DND-41 (cell line): ENCODE data around the gene PTX3.

Source experiments
- ATAC-seq: fragments of 200-7000 bp; cut with Tn5 transposase; 3 replicates; pipeline ENCODE4 v1.9.1; 2021; ENCODE audit warnings: low read depth; ENCODE audit not compliant: insufficient read depth
- DNase-seq: peaks from one replicate; pipeline ENCODE4 v3.0.0-alpha.2; 2020
- H2AFZ ChIP-seq: 2 replicates; pipeline ENCODE4 v1.6.0; 2012; ENCODE audit warnings: low read depth, low read length
- H3K27ac ChIP-seq: 2 replicates; pipeline ENCODE4 v1.5.1; 2012; ENCODE audit warnings: low read length, inconsistent platforms
- H3K27me3 ChIP-seq: fragments of 200-600 bp; sonication (generic); 2 replicates; pipeline ENCODE4 v1.6.0; 2012; ENCODE audit warnings: low read length, mild to moderate bottlenecking, inconsistent platforms; ENCODE audit not compliant: insufficient read depth, poor library complexity
- H3K36me3 ChIP-seq: 2 replicates; pipeline ENCODE4 v1.5.1; 2012; ENCODE audit warnings: low read length, inconsistent platforms; ENCODE audit not compliant: insufficient read depth
- H3K4me1 ChIP-seq: 2 replicates; pipeline ENCODE4 v1.5.1; 2012; ENCODE audit warnings: mild to moderate bottlenecking, low read length; ENCODE audit not compliant: insufficient read depth
- H3K4me2 ChIP-seq: 2 replicates; pipeline ENCODE4 v1.6.0; 2012; ENCODE audit warnings: mild to moderate bottlenecking, moderate library complexity, low read length, inconsistent platforms; ENCODE audit not compliant: insufficient read depth
- H3K4me3 ChIP-seq, 2 experiments: fragments of 200-600 bp in 1 of 2; shearing (Covaris generic) in 1 of 2; 2 replicates each; pipeline ENCODE4 v1.5.1; 2012 to 2016; ENCODE audit warnings: inconsistent platforms in 2 of 2, low read length in 2 of 2, mild to moderate bottlenecking in 2 of 2, low read depth in 1 of 2, moderate library complexity in 1 of 2
- H3K79me2 ChIP-seq: 2 replicates; pipeline ENCODE4 v1.6.0; 2012; ENCODE audit warnings: low read length, inconsistent platforms; ENCODE audit not compliant: insufficient read depth
- H3K9ac ChIP-seq: 2 replicates; pipeline ENCODE4 v1.6.0; 2012; ENCODE audit warnings: low read depth, mild to moderate bottlenecking, inconsistent platforms, low read length, moderate library complexity
- H3K9me3 ChIP-seq: 2 replicates; pipeline ENCODE4 v1.5.1; 2012; ENCODE audit warnings: low read length, moderate library complexity, mild to moderate bottlenecking, inconsistent platforms; ENCODE audit not compliant: insufficient read depth, severe bottlenecking
- H4K20me1 ChIP-seq: 2 replicates; pipeline ENCODE4 v1.6.0; 2012; ENCODE audit warnings: low read length; ENCODE audit not compliant: insufficient read depth
- CTCF ChIP-seq: IDR thresholded peaks from 2 replicates; pipeline ENCODE4 v1.5.1; 2012; ENCODE audit warnings: borderline replicate concordance, low read length, moderate library complexity, mild to moderate bottlenecking; ENCODE audit not compliant: poor library complexity, severe bottlenecking; ENCODE audit errors: extremely low read depth
- EZH2 ChIP-seq: IDR thresholded peaks from 3 replicates; pipeline ENCODE4 v1.6.1; 2012; ENCODE audit warnings: borderline replicate concordance, low read depth, mild to moderate bottlenecking, moderate library complexity, low read length, inconsistent platforms; ENCODE audit not compliant: severe bottlenecking

PTX3 gene

DNA sequence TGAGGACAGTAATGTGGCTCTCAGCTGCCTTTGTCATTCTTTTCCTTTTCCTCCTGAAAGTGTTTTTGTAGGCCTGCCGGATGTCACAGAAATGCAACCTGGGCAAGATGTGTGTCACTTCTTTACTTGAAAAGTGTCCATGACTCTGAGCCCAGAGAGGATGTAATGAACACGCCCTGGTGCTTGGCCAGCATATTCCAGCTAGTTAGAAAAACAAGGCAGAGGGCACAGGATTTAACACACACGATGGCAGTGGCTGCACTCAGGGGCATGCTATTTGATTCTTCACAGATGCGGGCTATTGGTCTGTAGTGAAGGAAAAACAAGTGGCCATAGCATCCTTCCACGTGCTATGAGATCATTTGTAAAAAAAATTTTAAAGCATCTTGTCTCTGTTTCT, 30.3 kb upstream of the PTX3 start:
- H3K4me1 ChIP-seq = no peaks in the 10 kb centered on the region
- H3K9ac ChIP-seq = no peak overlapping the region
- no peaks in the 10 kb centered on the region for H4K20me1 ChIP-seq
- H3K9me3 ChIP-seq = no peaks in the 10 kb centered on the region
- no peaks in the 10 kb centered on the region for H3K79me2 ChIP-seq
- H2AFZ ChIP-seq = no peak overlapping the region
- no peak overlapping the region for H3K4me3 ChIP-seq
- peaks cover 2% of the 10 kb centered on the region for H3K27me3 ChIP-seq
- no peak overlapping the region for H3K27ac ChIP-seq
- ATAC-seq = no peak
- H3K36me3 ChIP-seq = no peaks in the 10 kb centered on the region
- no peak for TF ChIP-seq CTCF
- no peak for TF ChIP-seq EZH2
- no peak overlapping the region for H3K4me2 ChIP-seq
- no peak for DNase-seq

DNA sequence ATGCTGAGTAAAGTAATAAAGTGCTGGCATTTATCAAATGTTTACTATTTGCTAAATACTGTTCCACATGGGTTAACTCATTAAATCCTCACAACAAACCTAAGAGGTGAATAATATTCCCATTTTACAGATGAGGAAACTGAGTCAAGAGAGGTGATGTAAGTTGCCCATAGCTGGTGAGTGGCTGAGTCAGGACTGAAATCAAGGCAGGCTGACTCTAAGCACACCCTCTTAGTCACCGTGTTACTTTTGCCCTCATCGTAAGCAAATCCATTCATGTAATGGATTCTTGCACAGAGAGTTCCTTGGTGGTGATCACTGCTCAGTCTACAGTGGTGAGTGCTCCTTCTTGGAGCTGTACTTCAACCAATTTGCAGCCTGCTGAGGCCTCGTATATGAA, 28.9 kb upstream of the PTX3 start:
- H3K4me1 ChIP-seq = no peaks in the 10 kb centered on the region
- ATAC-seq = no peak

GRCh38 chr3:157408499-157409149, 28.0 kb upstream of the PTX3 start:
- Histone ChIP-seq H3K4me3 (no peak overlapping the region), H3K27me3 (peaks cover 2% of the 10 kb centered on the region), H3K36me3 (no peaks in the 10 kb centered on the region), H3K4me1 (no peaks in the 10 kb centered on the region), H3K4me2 (no peak overlapping the region), H3K9me3 (no peaks in the 10 kb centered on the region), H3K9ac (no peak overlapping the region), H3K27ac (no peak overlapping the region), H2AFZ (no peak overlapping the region), H4K20me1 (no peaks in the 10 kb centered on the region), H3K79me2 (no peaks in the 10 kb centered on the region)
- ATAC-seq (no peak), DNase-seq (no peak)
- TF ChIP-seq EZH2 (no peak), CTCF (no peak)

More for the DNA sequence above, 28.9 kb upstream of the PTX3 start:
- Histone ChIP-seq H2AFZ (no peak overlapping the region), H3K4me3 (no peak overlapping the region), H3K27me3 (peaks cover 2% of the 10 kb centered on the region), H3K9ac (no peak overlapping the region), H4K20me1 (no peaks in the 10 kb centered on the region), H3K4me2 (no peak overlapping the region), H3K27ac (no peak overlapping the region), H3K79me2 (no peaks in the 10 kb centered on the region), H3K36me3 (no peaks in the 10 kb centered on the region), H3K9me3 (no peaks in the 10 kb centered on the region)
- DNase-seq = no peak
- TF ChIP-seq CTCF (no peak), EZH2 (no peak)
